H9 (cell line): Measurements from ENCODE around the gene PELI2. TPM values are rescaled to one million over a fixed set of nuclear protein-coding genes. Genes with fewer than 3 reads are reported as not detected.

Source experiments
- DNase-seq: peaks from one replicate; pipeline ENCODE4 v3.0.0-alpha.2; 2017
- H2AFZ ChIP-seq: one replicate; pipeline ENCODE4 v1.6.1; 2013; ENCODE audit warnings: mild to moderate bottlenecking, low read length, control low read depth, moderate library complexity
- H2AK5ac ChIP-seq: 2 replicates; pipeline ENCODE4 v1.6.1; 2013; ENCODE audit warnings: low read length, control low read depth, mixed read lengths; ENCODE audit not compliant: insufficient read length
- H2BK120ac ChIP-seq: one replicate; pipeline ENCODE4 v1.6.1; 2013; ENCODE audit warnings: low read depth, mild to moderate bottlenecking, low read length, control low read depth, inconsistent platforms; ENCODE audit not compliant: poor library complexity, severe bottlenecking
- H2BK12ac ChIP-seq: 2 replicates; pipeline ENCODE4 v1.6.1; 2013; ENCODE audit warnings: low read length, control low read depth, mixed read lengths, low read depth; ENCODE audit not compliant: insufficient read length
- H2BK15ac ChIP-seq: 2 replicates; pipeline ENCODE4 v1.6.1; 2013; ENCODE audit warnings: low read depth, low read length, control low read depth
- H2BK20ac ChIP-seq: one replicate; pipeline ENCODE4 v1.6.1; 2013; ENCODE audit warnings: low read depth, mild to moderate bottlenecking, low read length, control low read depth, inconsistent platforms; ENCODE audit not compliant: poor library complexity, severe bottlenecking
- H2BK5ac ChIP-seq: 2 replicates; pipeline ENCODE4 v1.6.1; 2013; ENCODE audit warnings: low read length, control low read depth, mixed read lengths; ENCODE audit not compliant: insufficient read length
- H3K14ac ChIP-seq: 2 replicates; pipeline ENCODE4 v1.6.1; 2013; ENCODE audit warnings: low read length, control low read depth; ENCODE audit not compliant: insufficient read depth
- H3K18ac ChIP-seq: 2 replicates; pipeline ENCODE4 v1.6.1; 2013; ENCODE audit warnings: low read depth, mild to moderate bottlenecking, mixed read lengths, low read length, control low read depth; ENCODE audit not compliant: insufficient read length
- H3K23ac ChIP-seq: 2 replicates; pipeline ENCODE4 v1.6.1; 2013; ENCODE audit warnings: low read length, control low read depth, mixed read lengths, low read depth; ENCODE audit not compliant: insufficient read length
- H3K23me2 ChIP-seq: 2 replicates; pipeline ENCODE4 v1.6.1; 2013; ENCODE audit warnings: low read depth, mild to moderate bottlenecking, mixed read lengths, low read length, control low read depth; ENCODE audit not compliant: insufficient read length, poor library complexity, severe bottlenecking
- H3K27ac ChIP-seq: 2 replicates; pipeline ENCODE4 v1.5.1; 2013; ENCODE audit warnings: low read length, control low read depth, mixed read lengths, low read depth; ENCODE audit not compliant: insufficient read length
- H3K27me3 ChIP-seq: 2 replicates; pipeline ENCODE4 v1.6.1; 2013; ENCODE audit warnings: low read length, control low read depth, inconsistent platforms; ENCODE audit not compliant: insufficient read depth
- H3K4ac ChIP-seq: 2 replicates; pipeline ENCODE4 v1.6.1; 2013; ENCODE audit warnings: low read depth, mild to moderate bottlenecking, control low read depth, inconsistent platforms, low read length, moderate library complexity
- H3K4me1 ChIP-seq: 2 replicates; pipeline ENCODE4 v1.6.1; 2013; ENCODE audit warnings: low read length, control low read depth, inconsistent platforms; ENCODE audit not compliant: insufficient read depth
- H3K4me2 ChIP-seq: 2 replicates; pipeline ENCODE4 v1.6.1; 2013; ENCODE audit warnings: low read length, control low read depth, mixed read lengths; ENCODE audit not compliant: insufficient read length, insufficient read depth
- H3K56ac ChIP-seq: 2 replicates; pipeline ENCODE4 v1.6.1; 2013; ENCODE audit warnings: low read depth, mild to moderate bottlenecking, mixed read lengths, low read length, control low read depth; ENCODE audit not compliant: insufficient read length
- H3K79me1 ChIP-seq: 2 replicates; pipeline ENCODE4 v1.6.1; 2013; ENCODE audit warnings: low read depth, mild to moderate bottlenecking, moderate library complexity, low read length, control low read depth, inconsistent platforms; ENCODE audit not compliant: insufficient read depth, poor library complexity, severe bottlenecking
- H3K79me2 ChIP-seq: 2 replicates; pipeline ENCODE4 v1.6.1; 2013; ENCODE audit warnings: low read length, control low read depth, inconsistent platforms; ENCODE audit not compliant: insufficient read depth
- H3K9ac ChIP-seq: 2 replicates; pipeline ENCODE4 v1.6.1; 2013; ENCODE audit warnings: low read length, control low read depth, mixed read lengths; ENCODE audit not compliant: insufficient read length; ENCODE audit errors: extremely low read depth
- H3K9me3 ChIP-seq: one replicate; pipeline ENCODE4 v1.6.1; 2013; ENCODE audit warnings: low read depth, low read length, inconsistent platforms; ENCODE audit not compliant: control insufficient read depth
- H3T11ph ChIP-seq: one replicate; pipeline ENCODE4 v1.6.1; 2013; ENCODE audit warnings: mild to moderate bottlenecking, low read length, control low read depth, inconsistent platforms
- H4K20me1 ChIP-seq: one replicate; pipeline ENCODE4 v1.6.1; 2013; ENCODE audit not compliant: control insufficient read depth, insufficient read length, insufficient read depth
- H4K5ac ChIP-seq: 2 replicates; pipeline ENCODE4 v1.6.1; 2013; ENCODE audit warnings: low read depth, mild to moderate bottlenecking, mixed read lengths, low read length, control low read depth; ENCODE audit not compliant: insufficient read length
- H4K8ac ChIP-seq: replicated peaks from 2 replicates; pipeline ENCODE4 v1.6.1; 2013; ENCODE audit warnings: low read length, control low read depth, mixed read lengths, low read depth; ENCODE audit not compliant: insufficient read length
- H4K91ac ChIP-seq: 2 replicates; pipeline ENCODE4 v1.6.1; 2013; ENCODE audit warnings: low read depth, mild to moderate bottlenecking, moderate library complexity, mixed read lengths, low read length, control low read depth; ENCODE audit not compliant: insufficient read length
- H3K27ac Mint-ChIP-seq, 3 experiments: 2 replicates in 2 of 3; 3 replicates in 1 of 3; pipeline ENCODE4 v1.8.0; 2020 to 2021; ENCODE audit warnings: mixed read lengths in 3 of 3, mild to moderate bottlenecking in 1 of 3, moderate library complexity in 1 of 3
- H3K27me3 Mint-ChIP-seq: 2 replicates; pipeline ENCODE4 v1.8.0; 2021; ENCODE audit warnings: low read depth, mild to moderate bottlenecking, moderate library complexity, mixed read lengths
- H3K36me3 Mint-ChIP-seq, 3 experiments: 2 replicates in 2 of 3; 3 replicates in 1 of 3; pipeline ENCODE4 v1.8.0; 2020 to 2021; ENCODE audit warnings: low read depth in 3 of 3, mixed read lengths in 3 of 3; ENCODE audit not compliant: insufficient read depth in 1 of 3
- H3K4me1 Mint-ChIP-seq, 2 experiments: 2 replicates each; pipeline ENCODE4 v1.8.0; 2020; ENCODE audit warnings: mixed read lengths in 2 of 2
- H3K4me3 Mint-ChIP-seq, 2 experiments: 2 replicates in 1 of 2; 3 replicates in 1 of 2; pipeline ENCODE4 v1.8.0; 2020 to 2021; ENCODE audit warnings: mild to moderate bottlenecking in 2 of 2, mixed read lengths in 2 of 2, moderate library complexity in 1 of 2
- H3K9me3 Mint-ChIP-seq, 2 experiments: 2 replicates in 1 of 2; 3 replicates in 1 of 2; pipeline ENCODE4 v1.8.0; 2020; ENCODE audit warnings: mild to moderate bottlenecking in 2 of 2, mixed read lengths in 2 of 2, moderate library complexity in 1 of 2
- CTCF ChIP-seq: fragments of 200-600 bp; sonication (generic); conservative IDR thresholded peaks from 3 replicates; pipeline ENCODE4 v1.8.0; 2021; ENCODE audit warnings: antibody characterized with exemption, mild to moderate bottlenecking
- WGBS: extraction: QIAGEN DNeasy Blood & Tissue Kit; methylation state at CpG from one replicate; pipeline ENCODE4 v1.1.7; 2013; ENCODE audit warnings: missing lambda C conversion rate, low lambda C conversion rate, mixed read lengths; ENCODE audit not compliant: insufficient read length; ENCODE audit errors: extremely low coverage; 5-methylcytosine and 5-hydroxymethylcytosine counted together
- total RNA-seq: library from RNA; stranded (reverse); gene quantifications from 2 replicates; pipeline ENCODE4 v1.2.1, GENCODE V29; 2021

Gene PELI2
- total RNA-seq, 1 experiment from 2014 or later, result 18.0 TPM

GRCh38 chr14:56282179-56282578 is 164.0 kb downstream of the PELI2 start:
- no CpG with 5 or more reads among the region's 2 CpGs for WGBS
- H2BK120ac ChIP-seq, result no peak overlapping the region
- no peaks in the 10 kb centered on the region for H3K9me3 ChIP-seq
- no peak overlapping the region for H3K56ac ChIP-seq
- H3K79me1 ChIP-seq, result no peaks in the 10 kb centered on the region
- H3K27me3 ChIP-seq, result no peaks in the 10 kb centered on the region
- H3K27ac ChIP-seq, result no peak overlapping the region
- no peak overlapping the region for H2AFZ ChIP-seq
- H2BK12ac ChIP-seq, result no peak overlapping the region
- no peaks in the 10 kb centered on the region for H3K79me2 ChIP-seq
- H3K18ac ChIP-seq, result no peak overlapping the region
- Mint-ChIP-seq H3K36me3 (peaks cover 0 to under 1% (median 0%) of the 10 kb centered on the region in 3 experiments; a peak in 2 of 7 replicates), H3K27me3 (no peaks in the 10 kb centered on the region), H3K9me3 (no peaks in the 10 kb centered on the region; a peak in 1 of 5 replicates), H3K4me3 (no peak overlapping the region), H3K4me1 (no peaks in the 10 kb centered on the region), H3K27ac (no peak overlapping the region)
- H3K9ac ChIP-seq, result no peak overlapping the region
- no peak overlapping the region for H4K5ac ChIP-seq
- H2BK5ac ChIP-seq, result no peak overlapping the region
- H3K23ac ChIP-seq, result no peak overlapping the region
- no peak overlapping the region for H3K14ac ChIP-seq
- no peak overlapping the region for H2BK20ac ChIP-seq
- H3T11ph ChIP-seq, result no peak overlapping the region
- H3K4me2 ChIP-seq, result no peak overlapping the region
- no peaks in the 10 kb centered on the region for H3K23me2 ChIP-seq
- no peak overlapping the region for H3K4ac ChIP-seq
- no peak overlapping the region for H2BK15ac ChIP-seq
- H2AK5ac ChIP-seq, result no peak overlapping the region
- no peak for DNase-seq
- H4K20me1 ChIP-seq, result no peaks in the 10 kb centered on the region
- H4K8ac ChIP-seq, result no peak overlapping the region
- no peak overlapping the region for H4K91ac ChIP-seq
- no peaks in the 10 kb centered on the region for H3K4me1 ChIP-seq
- TF ChIP-seq CTCF, result no peak
